HepG2 (cell line): ENCODE data around the gene CHEK2. TPM values are rescaled to one million over a fixed set of nuclear protein-coding genes. Genes with fewer than 3 reads are reported as not detected.
A peak's percentile ranks its signal among the peaks of the same experiment; 100 is the strongest.

ENCODE experiments used
- ASH2L ChIP-seq: fragments of 300-600, 200-600 bp; sonication (generic); IDR thresholded peaks from 2 replicates; pipeline ENCODE4 v1.7.0; 2017; ENCODE audit warnings: low read depth, mild to moderate bottlenecking, moderate library complexity, mixed read lengths, low read length; ENCODE audit not compliant: insufficient read length
- DMTF1 ChIP-seq: sonication (generic); formaldehyde crosslinking; IDR thresholded peaks from 2 replicates; pipeline ENCODE4 v1.4.0; 2020; ENCODE audit warnings: mild to moderate bottlenecking, missing genetic modification reagents
- HMG20B ChIP-seq: conservative IDR thresholded peaks from 2 replicates; pipeline ENCODE4 v1.6.1; 2016; ENCODE audit warnings: missing genetic modification reagents, missing compliant biosample characterization
- HNF4A ChIP-seq: sonication (generic); formaldehyde crosslinking; IDR thresholded peaks from 2 replicates; pipeline ENCODE4 v1.4.0; 2020; ENCODE audit warnings: missing genetic modification reagents
- IRF9 ChIP-seq: sonication (generic); formaldehyde crosslinking; IDR thresholded peaks from 2 replicates; pipeline ENCODE4 v1.8.0; 2022; ENCODE audit warnings: missing genetic modification reagents, mild to moderate bottlenecking, borderline replicate concordance
- MAZ ChIP-seq, 2 experiments: sonication (generic) in 1 of 2; formaldehyde crosslinking in 1 of 2; IDR thresholded peaks; 2 replicates each; pipeline versions ENCODE4 v1.5.0 to v1.6.1; 2012 to 2020; ENCODE audit warnings: low read depth in 2 of 2, mild to moderate bottlenecking in 2 of 2, borderline replicate concordance in 1 of 2, improper control_type of control experiment in 1 of 2, low read length in 1 of 2, missing genetic modification reagents in 1 of 2, moderate library complexity in 1 of 2
- NFIC ChIP-seq: IDR thresholded peaks from 2 replicates; pipeline ENCODE4 v1.6.1; 2012; ENCODE audit warnings: mild to moderate bottlenecking, low read length, inconsistent platforms
- NR1H2 ChIP-seq: sonication (generic); formaldehyde crosslinking; IDR thresholded peaks from 2 replicates; pipeline ENCODE4 v1.8.1; 2022; ENCODE audit warnings: low read depth, missing genetic modification reagents, borderline replicate concordance
- PHF5A ChIP-seq: IDR thresholded peaks from one replicate; pipeline ENCODE4 v1.6.1; 2018; ENCODE audit warnings: low read depth, missing genetic modification reagents; ENCODE audit not compliant: unreplicated experiment
- SALL2 ChIP-seq: sonication (generic); formaldehyde crosslinking; IDR thresholded peaks from 2 replicates; pipeline ENCODE4 v1.8.1; 2023; ENCODE audit warnings: mild to moderate bottlenecking, missing genetic modification reagents, inconsistent platforms
- SNAPC5 ChIP-seq: sonication (generic); formaldehyde crosslinking; IDR thresholded peaks from 2 replicates; pipeline ENCODE4 v1.8.1; 2023; ENCODE audit warnings: mild to moderate bottlenecking, missing genetic modification reagents, borderline replicate concordance
- SP140L ChIP-seq: sonication (generic); formaldehyde crosslinking; IDR thresholded peaks from 2 replicates; pipeline ENCODE4 v1.4.0; 2020; ENCODE audit warnings: missing genetic modification reagents, borderline replicate concordance
- SSRP1 ChIP-seq: IDR thresholded peaks from 2 replicates; pipeline ENCODE4 v1.6.1; 2016; ENCODE audit warnings: control low read depth
- SYNCRIP ChIP-seq: fragments of 200-400 bp; formaldehyde crosslinking; IDR thresholded peaks from 2 replicates; pipeline ENCODE4 v1.6.1; 2018; ENCODE audit warnings: mild to moderate bottlenecking, low read depth, low read length; ENCODE audit not compliant: insufficient read depth
- ZBTB20 ChIP-seq: sonication (generic); formaldehyde crosslinking; IDR thresholded peaks from 2 replicates; pipeline ENCODE4 v1.8.1; 2023; ENCODE audit warnings: missing genetic modification reagents, low read depth, mild to moderate bottlenecking, borderline replicate concordance
- ZFP36 ChIP-seq: fragments of 150-350 bp; IDR thresholded peaks from 2 replicates; pipeline ENCODE4 v1.6.1; 2018; ENCODE audit warnings: borderline replicate concordance, low read length, low read depth; ENCODE audit not compliant: partially characterized antibody
- ZNF160 ChIP-seq: sonication (generic); formaldehyde crosslinking; IDR thresholded peaks from 2 replicates; pipeline ENCODE4 v1.8.0; 2022; ENCODE audit warnings: mild to moderate bottlenecking, inconsistent platforms, missing genetic modification reagents
- ZNF251 ChIP-seq: sonication (generic); formaldehyde crosslinking; IDR thresholded peaks from 2 replicates; pipeline ENCODE4 v1.9.0; 2021; ENCODE audit warnings: mild to moderate bottlenecking, missing genetic modification reagents
- ZNF281 ChIP-seq: sonication (generic); formaldehyde crosslinking; IDR thresholded peaks from 2 replicates; pipeline ENCODE4 v1.4.0; 2020; ENCODE audit warnings: missing genetic modification reagents, borderline replicate concordance
- ZNF296 ChIP-seq: sonication (generic); formaldehyde crosslinking; conservative IDR thresholded peaks from 2 replicates; pipeline ENCODE4 v1.5.0; 2020; ENCODE audit warnings: mild to moderate bottlenecking, missing genetic modification reagents
- ZNF451 ChIP-seq: sonication (generic); formaldehyde crosslinking; IDR thresholded peaks from 2 replicates; pipeline ENCODE4 v1.5.0; 2020; ENCODE audit warnings: mild to moderate bottlenecking, missing genetic modification reagents
- ZNF543 ChIP-seq: sonication (generic); formaldehyde crosslinking; IDR thresholded peaks from 2 replicates; pipeline ENCODE4 v1.4.0; 2020; ENCODE audit warnings: mild to moderate bottlenecking, missing genetic modification reagents
- polyA plus RNA-seq, 8 experiments: library from polyadenylated mRNA; depleted of rRNA in 3 of 8; stranded (reverse) in 7 of 8; unstranded in 1 of 8; fragments of >200 nt; fragmentation: Illumina TruSeq in 4 of 8; extraction: Trizol in 4 of 8; gene quantifications; 2 replicates each; pipeline versions ENCODE4 v1.2.1 to v1.2.3, GENCODE V29; 2011 to 2016; ENCODE audit warnings: low read depth in 4 of 8, missing spikeins in 1 of 8, mixed read lengths in 1 of 8; ENCODE audit not compliant: insufficient read depth in 1 of 8
- total RNA-seq, 5 experiments: library from RNA; depleted of rRNA; stranded (reverse); fragments of >200 nt; fragmentation: Illumina TruSeq; extraction: Trizol; gene quantifications; 2 replicates each; pipeline ENCODE4 v1.2.3, GENCODE V29; 2016; ENCODE audit warnings: low read depth in 1 of 5

Gene CHEK2
- total and polyA plus RNA-seq, 2 of the 13 experiments (the other 11 are each of a cell fraction or from before 2014, with no cell fraction given): 27.0 to 40.5 TPM

- TF ChIP-seq ZNF543 (CRISPR knock-in tag) (no peak; the same call in 1 of the 2 replicates), HMG20B (CRISPR knock-in tag) (no peak), MAZ (IDR thresholded peaks at IDR 0.05; ENCODE audit: borderline replicate concordance, low read depth, low read length) (0 out of 2 replicates have a peak, but pooled peaks have one; percentile 11), MAZ (CRISPR knock-in tag; IDR thresholded peaks at IDR 0.05; ENCODE audit: low read depth) (peak; percentile 30; the same call in 1 of the 2 replicates), ASH2L (peak; percentile 92), ZBTB20 (CRISPR knock-in tag) (no peak), PHF5A (CRISPR knock-in tag) (no peak), ZNF296 (CRISPR knock-in tag) (no peak; the same call in 1 of the 2 replicates), IRF9 (peak; percentile 75; the same call in 1 of the 2 replicates), SNAPC5 (CRISPR knock-in tag) (no peak), ZNF451 (CRISPR knock-in tag) (0 out of 2 replicates have a peak, but pooled peaks have one; percentile 24), SSRP1 (CRISPR knock-in tag) (no peak), NR1H2 (0 out of 2 replicates have a peak, but pooled peaks have one; percentile 36), NFIC (no peak), HNF4A (CRISPR knock-in tag) (no peak), ZNF281 (no peak), ZFP36 (no peak), ZNF160 (CRISPR knock-in tag) (no peak), SALL2 (CRISPR knock-in tag) (0 out of 2 replicates have a peak, but pooled peaks have one; percentile 24), SYNCRIP (no peak), DMTF1 (0 out of 2 replicates have a peak, but pooled peaks have one; percentile 70), ZNF251 (CRISPR knock-in tag) (no peak), SP140L (CRISPR knock-in tag) (no peak)
These were observed at the start of gene CHEK2, which contains the start of gene HSCB (continued) for GRCh38 chr22:28741785-28742561.
